K562 (cell line): ENCODE data around the gene CBX1. TPM values are rescaled to one million over a fixed set of nuclear protein-coding genes. Genes with fewer than 3 reads are reported as not detected.

Source experiments
- ATAC-seq: fragments of 200-7000 bp; cut with Tn5 transposase; 3 replicates; pipeline ENCODE4 v1.9.1; 2020; ENCODE audit warnings: moderate library complexity
- BruUV-seq: library from RNA; stranded (reverse); fragments of 400-500 nt; replicated peaks from 2 replicates; lab custom pipeline; 2021; lab: Mats Ljungman, UMichigan
- CTCF ChIA-PET: fragments of 300-600 bp; formaldehyde crosslinking; extraction: SDS; loops from one replicate; lab custom pipeline; 2021; ENCODE audit warnings: low intra/inter-chr PET ratio; lab: Yijun Ruan, JAX
- POLR2A ChIA-PET: fragments of 300-600, 350-650 bp; sonication (Branson Sonifier 250); formaldehyde crosslinking; extraction: SDS; loops from one replicate; lab custom pipeline; 2021; ENCODE audit warnings: antibody characterized with exemption, inconsistent platforms; lab: Yijun Ruan, JAX
- DNase-seq, 4 experiments: peaks; one replicate each; pipeline versions ENCODE4 v3.0.0 to v3.0.0-alpha.2; 2011 to 2018; ENCODE audit warnings: low spot score in 3 of 4, mixed read lengths in 3 of 4; ENCODE audit errors: extremely low read depth in 1 of 4
- FAIRE-seq: peaks from 2 replicates; lab custom pipeline; 2011; peaks lifted over from hg19 to GRCh38; lab: Jason Lieb, UNC
- H2AFZ ChIP-seq: 2 replicates; pipeline ENCODE4 v1.6.0; 2011; ENCODE audit warnings: low read depth, low read length, control low read depth, inconsistent platforms
- H3K27ac ChIP-seq: fragments of 200-600 bp; 3 replicates; pipeline ENCODE4 v1.8.0; 2011; ENCODE audit warnings: low read depth, mild to moderate bottlenecking, control low read depth, inconsistent platforms, low read length, moderate library complexity, mixed read lengths; ENCODE audit errors: extremely low read depth
- H3K27me3 ChIP-seq, 2 experiments: fragments of 300-600 bp in 1 of 2; 2 replicates in 1 of 2; 3 replicates in 1 of 2; pipeline versions ENCODE4 v1.6.0 to v1.8.0; 2011; ENCODE audit warnings: inconsistent platforms in 2 of 2, low read length in 2 of 2, mild to moderate bottlenecking in 1 of 2, mixed read lengths in 1 of 2, moderate library complexity in 1 of 2; ENCODE audit not compliant: control insufficient read depth in 2 of 2, insufficient read depth in 2 of 2
- H3K36me3 ChIP-seq: fragments of 300-600 bp; 3 replicates; pipeline ENCODE4 v1.8.0; 2011; ENCODE audit warnings: mild to moderate bottlenecking, low read length, inconsistent platforms; ENCODE audit not compliant: control insufficient read depth, insufficient read depth
- H3K4me1 ChIP-seq, 2 experiments: fragments of 200-600 bp in 1 of 2; replicated peaks in 1 of 2; 2 replicates in 1 of 2; 3 replicates in 1 of 2; pipeline versions ENCODE4 v1.5.1 to v1.8.0; 2011; ENCODE audit warnings: inconsistent platforms in 2 of 2, low read length in 2 of 2, mild to moderate bottlenecking in 1 of 2, mixed read lengths in 1 of 2, moderate library complexity in 1 of 2; ENCODE audit not compliant: control insufficient read depth in 2 of 2, insufficient read depth in 2 of 2
- H3K4me2 ChIP-seq: 2 replicates; pipeline ENCODE4 v1.6.1; 2011; ENCODE audit warnings: low read length, control low read depth, inconsistent platforms, mixed read lengths; ENCODE audit not compliant: insufficient read depth
- H3K4me3 ChIP-seq: fragments of 200-600 bp; sonication (generic), shearing (Covaris generic); 2 replicates; pipeline ENCODE4 v1.5.1; 2016; ENCODE audit warnings: control low read depth, inconsistent platforms
- H3K79me2 ChIP-seq: fragments of 200-600 bp; 3 replicates; pipeline ENCODE4 v1.8.0; 2011; ENCODE audit warnings: low read length, inconsistent platforms; ENCODE audit not compliant: control insufficient read depth, insufficient read depth
- H3K9ac ChIP-seq, 2 experiments: 2 replicates each; pipeline versions ENCODE4 v1.6.0 to v1.6.1; 2011; ENCODE audit warnings: low read depth in 2 of 2, low read length in 2 of 2, control low read depth in 1 of 2, inconsistent platforms in 1 of 2, mild to moderate bottlenecking in 1 of 2, mixed read lengths in 1 of 2; ENCODE audit not compliant: insufficient read depth in 1 of 2
- H3K9me1 ChIP-seq: one replicate; pipeline ENCODE4 v1.6.0; 2011; ENCODE audit warnings: inconsistent platforms, mild to moderate bottlenecking, low read length, moderate library complexity; ENCODE audit not compliant: control insufficient read depth, insufficient read depth
- H3K9me3 ChIP-seq: replicated peaks from 2 replicates; pipeline ENCODE4 v1.5.1; 2011; ENCODE audit warnings: low read depth, low read length, inconsistent platforms; ENCODE audit not compliant: control insufficient read depth, insufficient read depth
- H4K20me1 ChIP-seq: replicated peaks from 2 replicates; pipeline ENCODE4 v1.6.1; 2011; ENCODE audit warnings: low read length, inconsistent platforms, mixed read lengths; ENCODE audit not compliant: control insufficient read depth, insufficient read depth
- ARHGAP35 ChIP-seq: fragments of 450-650 bp; IDR thresholded peaks from 2 replicates; pipeline ENCODE4 v1.6.1; 2018; ENCODE audit not compliant: partially characterized antibody
- ARID1B ChIP-seq: fragments of 450-650 bp; IDR thresholded peaks from 2 replicates; pipeline ENCODE4 v1.6.1; 2016; ENCODE audit warnings: antibody characterized with exemption, mild to moderate bottlenecking, inconsistent platforms
- BRCA1 ChIP-seq, 2 experiments: fragments of 450-650 bp in 1 of 2; sonication (generic) in 1 of 2; formaldehyde crosslinking in 1 of 2; IDR thresholded peaks; 2 replicates each; pipeline versions ENCODE4 v1.5.0 to v1.6.1; 2017 to 2020; ENCODE audit warnings: mild to moderate bottlenecking in 1 of 2, missing genetic modification reagents in 1 of 2
- DDX20 ChIP-seq: fragments of 450-650 bp; IDR thresholded peaks from 2 replicates; pipeline ENCODE4 v1.6.1; 2016; ENCODE audit warnings: missing genetic modification characterization, low read depth, mild to moderate bottlenecking, missing compliant biosample characterization, moderate library complexity
- ELF1 ChIP-seq: fragments of 200-800 bp; sonication (Bioruptor generic); IDR thresholded peaks from 2 replicates; pipeline ENCODE4 v1.6.1; 2016; ENCODE audit warnings: missing genetic modification characterization, missing compliant biosample characterization
- FOSL1 ChIP-seq: fragments of 200-800 bp; sonication (Bioruptor generic); conservative IDR thresholded peaks from 2 replicates; pipeline ENCODE4 v1.6.1; 2016; ENCODE audit warnings: missing genetic modification characterization, missing compliant biosample characterization
- HDAC2 ChIP-seq: fragments of 450-650 bp; IDR thresholded peaks from 2 replicates; pipeline ENCODE4 v1.6.1; 2016; ENCODE audit warnings: mild to moderate bottlenecking
- HDAC6 ChIP-seq: IDR thresholded peaks from 2 replicates; pipeline ENCODE4 v1.6.1; 2012; ENCODE audit warnings: low read depth, mild to moderate bottlenecking, control low read depth, inconsistent platforms, low read length, moderate library complexity
- JUND ChIP-seq, 2 experiments: IDR thresholded peaks; 2 replicates in 1 of 2; 3 replicates in 1 of 2; pipeline ENCODE4 v1.6.1; 2011; ENCODE audit warnings: borderline replicate concordance in 2 of 2, low read depth in 2 of 2, low read length in 2 of 2, improper control_type of control experiment in 1 of 2, missing biosample characterization in 1 of 2, missing genetic modification characterization in 1 of 2, missing genetic modification reagents in 1 of 2
- L3MBTL2 ChIP-seq: fragments of 450-650 bp; IDR thresholded peaks from 2 replicates; pipeline ENCODE4 v1.6.1; 2016; ENCODE audit warnings: mild to moderate bottlenecking, moderate library complexity
- MCM5 ChIP-seq: fragments of 450-650 bp; IDR thresholded peaks from 2 replicates; pipeline ENCODE4 v1.6.1; 2016; ENCODE audit warnings: low read depth
- NONO ChIP-seq, 2 experiments: fragments of 200-400 bp in 1 of 2; fragments of 450-650 bp in 1 of 2; formaldehyde crosslinking in 1 of 2; IDR thresholded peaks; 2 replicates each; pipeline ENCODE4 v1.6.1; 2017; ENCODE audit warnings: low read depth in 2 of 2, mild to moderate bottlenecking in 2 of 2, moderate library complexity in 2 of 2, low read length in 1 of 2
- SMC3 ChIP-seq: conservative IDR thresholded peaks from 2 replicates; pipeline ENCODE4 v1.6.1; 2011; ENCODE audit warnings: low read depth, low read length, improper control_type of control experiment; ENCODE audit not compliant: insufficient read depth
- SP1 ChIP-seq: sonication (generic); formaldehyde crosslinking; IDR thresholded peaks from 2 replicates; pipeline ENCODE4 v1.8.1; 2022; ENCODE audit warnings: mild to moderate bottlenecking, missing genetic modification reagents
- SP2 ChIP-seq: IDR thresholded peaks from 2 replicates; pipeline ENCODE4 v1.6.1; 2011; ENCODE audit warnings: mild to moderate bottlenecking, low read depth, low read length, moderate library complexity; ENCODE audit not compliant: poor library complexity, severe bottlenecking; ENCODE audit errors: extremely low read depth
- ZBTB7A ChIP-seq: IDR thresholded peaks from 2 replicates; pipeline ENCODE4 v1.6.1; 2011; ENCODE audit warnings: low read depth, mild to moderate bottlenecking, low read length, moderate library complexity, borderline replicate concordance; ENCODE audit not compliant: control insufficient read depth
- ZNF586 ChIP-seq: fragments of 450-650 bp; formaldehyde crosslinking; conservative IDR thresholded peaks from 2 replicates; pipeline ENCODE4 v1.4.0; 2020; ENCODE audit warnings: mild to moderate bottlenecking, moderate library complexity
- ZNF76 ChIP-seq: fragments of 250-450 bp; sonication (Bioruptor Pico); IDR thresholded peaks from 2 replicates; pipeline ENCODE4 v1.4.0; 2020; ENCODE audit warnings: mild to moderate bottlenecking, moderate library complexity, borderline replicate concordance
- WGBS: fragments of 100-300 bp; shearing (Covaris generic); methylation state at CpG from one replicate; pipeline ENCODE4 v1.1.6; 2016; ENCODE audit warnings: low coverage, mixed read lengths; ENCODE audit not compliant: insufficient coverage; ENCODE audit errors: missing lambda C conversion rate; 5-methylcytosine and 5-hydroxymethylcytosine counted together
- in situ Hi-C: fragments of 300-500 bp; cut with MboI; formaldehyde crosslinking; loops from 4 replicates; pipeline ENCODE4 v1.15.0; 2018; ENCODE audit warnings: inconsistent platforms, mixed read lengths
- intact Hi-C: fragments of 100-400 bp; cut with micrococcal nuclease; formaldehyde crosslinking; loops from 2 replicates; pipeline ENCODE4 v1.14.2; 2022
- polyA plus RNA-seq, 8 experiments: library from polyadenylated mRNA; depleted of rRNA in 4 of 8; stranded (reverse) in 5 of 8; unstranded in 3 of 8; fragments of >200 nt; fragmentation: Nextera tagmentation in 2 of 8; fragmentation: Illumina TruSeq in 1 of 8; extraction: Ambion mirVana in 2 of 8; extraction: Trizol in 1 of 8; gene quantifications; 2 replicates each; pipeline versions ENCODE4 v1.2.1 to v1.2.3, GENCODE V29; 2011 to 2014; ENCODE audit warnings: inconsistent platforms in 1 of 8, missing spikeins in 1 of 8
- total RNA-seq, 7 experiments: library from RNA; depleted of rRNA in 6 of 7; stranded (reverse); fragments of >200 nt in 6 of 7; fragmentation: Illumina TruSeq in 2 of 7; extraction: Trizol in 2 of 7; gene quantifications; 2 replicates each; pipeline versions ENCODE4 v1.2.1 to v1.2.3, GENCODE V29; 2011 to 2021; ENCODE audit warnings: low replicate concordance in 1 of 7

The CBX1 gene
- total and polyA plus RNA-seq, 9 of the 15 experiments (the other 6 are each of a cell fraction or from before 2014, with no cell fraction given), result 10.6 to 95.7 (median 52.7) TPM

- Histone ChIP-seq H3K9me3 (no peaks in the 10 kb centered on the region), H3K4me2 (peak overlapping the region; percentile 27; the same call in 1 of the 2 replicates), H3K4me3 (no peak overlapping the region), H3K4me1 (peaks cover 23 to 39% of the 10 kb centered on the region in 2 experiments; a peak in 4 of 5 replicates), H3K9me1 (no peaks in the 10 kb centered on the region), H2AFZ (peak overlapping the region; percentile 71), H3K9ac (peak overlapping the region in 1 of 2 experiments; percentile 84; a peak in 2 of 4 replicates), H3K36me3 (no peaks in the 10 kb centered on the region), H4K20me1 (no peaks in the 10 kb centered on the region), H3K79me2 (no peaks in the 10 kb centered on the region), H3K27me3 (no peaks in the 10 kb centered on the region), H3K27ac (no peak overlapping the region; the same call in 2 of the 3 replicates)
- DNase-seq, result peak; percentile 79 to 93 (median 86)
- ChIA-PET CTCF (interaction anchor here (0.6 to 4.7 kb wide), 4 partner anchors 48 to 592 kb away, joined by 3 to 54 read pairs (median 24); no protein-coding TSS in a partner anchor), POLR2A (interaction anchor here (0.6 to 2.1 kb wide), 12 partner anchors 17 to 904 kb away, joined by 3 to 16 read pairs (median 5); partner anchors contain the start of genes NFE2L1 and SNX11)
- BruUV-seq, result no TSS peak
- ATAC-seq, result peak; percentile 81
- intact Hi-C loops, result loop anchor here (1.0 to 10.0 kb wide), 3 partner anchors 48 to 228 kb away; no protein-coding TSS in a partner anchor
- WGBS, result 27% methylated on average over 16 of the region's 18 CpGs
- in situ Hi-C loops, result loop anchor here (5.0 kb wide), 2 partner anchors 41 to 116 kb away; no protein-coding TSS in a partner anchor
- peak; percentile 91 for FAIRE-seq
- TF ChIP-seq NONO (IDR thresholded peaks at IDR 0.05; ENCODE audit: low read depth in 2 of 2, low read length in 1 of 2), result no peak; a peak in 1 of 4 replicates
- peak; percentile 25; the same call in 1 of the 2 replicates for TF ChIP-seq ARID1B
- peak; percentile 12; the same call in 1 of the 2 replicates for TF ChIP-seq SP1
- TF ChIP-seq BRCA1 (IDR thresholded peaks at IDR 0.05), result no peak
- TF ChIP-seq BRCA1 (CRISPR knock-in tag; IDR thresholded peaks at IDR 0.05), result no peak
- peak; percentile 89 for TF ChIP-seq SMC3
- no peak for TF ChIP-seq MCM5
- TF ChIP-seq FOSL1, result no peak
- TF ChIP-seq HDAC2, result 0 out of 2 replicates have a peak, but pooled peaks have one; percentile 15
- TF ChIP-seq SP2, result no peak
- peak; percentile 41; the same call in 1 of the 2 replicates for TF ChIP-seq L3MBTL2
- TF ChIP-seq ZBTB7A, result peak; percentile 96
- TF ChIP-seq ZNF76 (CRISPR knock-in tag), result no peak
- no peak for TF ChIP-seq ZNF586
- TF ChIP-seq ARHGAP35, result no peak
- TF ChIP-seq ELF1 (tag), result no peak
- TF ChIP-seq JUND (IDR thresholded peaks at IDR 0.05; ENCODE audit: borderline replicate concordance, low read depth, low read length), result peak; percentile 26; the same call in 1 of the 2 replicates
- TF ChIP-seq JUND (tag; IDR thresholded peaks at IDR 0.05; ENCODE audit: borderline replicate concordance, low read depth, low read length), result no peak; the same call in 2 of the 3 replicates
- no peak for TF ChIP-seq DDX20 (tag)
- TF ChIP-seq HDAC6, result no peak
Observed at GRCh38 chr17:48026502-48027321, 74.6 kb downstream of the CBX1 start.
